Activated CD4-positive, alpha-beta T cell treated with anti-CD3 and anti-CD28 coated beads for 48 hours (primary cell): Measurements from ENCODE around the gene FRMD5.

Source experiments
- DNase-seq: peaks from one replicate; pipeline ENCODE4 v3.0.0-alpha.2; 2020

The FRMD5 gene

DNA sequence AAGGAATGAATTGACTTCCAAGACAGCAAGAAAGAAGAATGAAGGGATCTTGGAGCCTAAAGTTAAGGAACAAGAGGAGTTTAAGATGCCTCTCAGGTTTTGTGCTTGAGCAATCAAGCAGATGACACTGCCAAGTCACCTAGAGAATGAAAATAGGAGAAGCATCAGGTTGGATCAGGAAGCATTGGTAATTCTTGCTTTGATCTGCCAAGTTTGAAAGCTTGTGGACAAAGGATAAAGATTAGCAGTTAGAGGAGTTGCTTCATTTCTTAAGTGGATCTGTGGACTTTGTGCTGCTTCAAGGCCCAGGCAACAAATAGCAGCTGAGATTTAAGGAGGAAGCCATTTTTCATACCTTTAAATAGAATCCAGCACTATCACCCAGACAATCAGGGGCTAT is 35.6 kb downstream of the FRMD5 start:
- no peak for DNase-seq

DNA sequence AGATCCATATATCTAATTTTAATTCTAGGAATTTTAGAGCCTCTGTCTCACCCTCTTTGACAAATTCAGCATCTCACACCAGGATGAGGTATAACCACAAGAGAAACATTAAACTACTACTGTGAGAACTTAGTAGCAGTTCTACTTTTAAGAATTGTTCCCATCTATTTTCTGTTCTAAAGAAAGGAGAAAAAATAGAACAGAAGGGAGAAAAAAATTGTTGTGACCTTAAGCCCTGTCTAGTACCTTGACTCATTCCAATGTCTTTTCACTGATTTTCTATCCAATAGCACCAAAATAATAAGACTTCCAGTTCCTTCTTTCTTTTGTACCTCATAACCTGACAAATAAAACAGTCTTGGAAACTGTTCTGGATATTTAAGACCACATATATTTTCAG is 37.0 kb downstream of the FRMD5 start:
- DNase-seq = no peak

DNA sequence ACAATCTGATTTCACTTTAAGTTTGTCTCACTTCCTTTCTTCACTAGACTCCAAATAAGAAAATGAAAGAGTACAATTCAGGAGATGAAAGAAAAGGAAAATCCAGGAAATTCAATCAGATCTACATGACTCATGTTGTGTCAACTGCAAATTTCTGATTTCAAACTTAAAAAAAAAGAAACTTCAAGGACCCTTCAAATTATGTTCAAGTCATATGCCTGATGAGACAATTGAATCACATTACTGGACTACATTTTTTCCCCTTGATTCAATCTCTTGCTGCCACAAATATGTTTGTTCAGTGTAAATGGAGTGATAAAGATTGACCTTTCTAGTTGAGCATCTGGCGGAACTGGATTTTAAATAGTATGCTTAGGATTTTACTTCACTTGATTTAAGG is 37.4 kb downstream of the FRMD5 start:
- no peak for DNase-seq

DNA sequence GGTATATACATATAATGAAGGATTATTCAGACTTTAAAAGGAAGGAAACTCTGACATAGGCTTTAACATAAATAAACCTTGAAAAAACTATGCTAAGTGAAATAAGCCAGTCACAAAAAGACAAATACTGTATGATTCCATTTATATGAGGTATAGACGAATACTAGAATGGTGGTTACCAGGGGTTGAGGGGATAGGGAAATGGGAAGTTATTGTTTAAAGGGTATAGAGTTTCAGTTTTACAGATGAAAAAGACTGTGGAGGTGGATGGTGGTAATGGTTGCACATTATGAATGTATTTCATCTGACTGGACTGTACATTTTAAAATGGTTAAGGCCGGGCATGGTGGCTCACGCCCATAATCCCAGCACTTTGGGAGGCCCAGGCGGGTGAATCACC is 41.7 kb downstream of the FRMD5 start:
- DNase-seq = no peak

DNA sequence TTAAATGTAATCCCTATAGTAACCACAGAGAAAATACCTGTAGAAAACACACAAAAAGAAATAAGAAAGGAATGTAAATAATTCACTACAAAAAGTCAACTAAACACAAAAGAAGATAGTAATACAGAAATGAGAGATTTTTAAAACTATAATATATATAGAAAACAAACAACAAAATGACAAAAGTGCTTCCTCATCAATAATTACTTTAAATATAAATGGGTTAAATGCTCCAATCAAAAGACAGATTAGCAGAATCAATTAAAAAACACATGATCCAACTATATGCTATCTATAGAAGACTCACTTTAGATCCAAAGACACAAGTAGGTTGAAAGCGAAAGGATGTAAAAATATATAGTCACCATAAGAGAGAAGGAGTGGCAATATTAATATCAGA is 45.8 kb downstream of the FRMD5 start:
- DNase-seq = no peak

DNA sequence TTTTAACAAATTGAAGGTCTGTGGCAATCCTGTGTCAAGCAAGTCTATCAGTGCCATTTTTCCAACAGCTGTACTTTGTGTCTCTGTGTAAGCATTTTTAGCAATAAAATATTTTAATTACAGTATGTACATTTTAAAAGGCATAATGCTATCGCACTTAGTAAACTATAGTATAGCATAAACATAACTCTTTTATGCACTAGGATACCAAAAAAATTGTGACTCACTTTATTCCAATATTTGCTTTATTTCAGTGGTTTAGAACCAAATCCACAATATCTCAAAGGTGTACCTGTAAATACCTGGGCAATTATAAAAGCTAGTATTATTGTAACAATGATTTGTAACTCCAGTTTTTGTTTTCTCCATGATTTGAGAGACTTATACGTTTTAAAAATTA is 46.5 kb downstream of the FRMD5 start:
- no peak for DNase-seq

DNA sequence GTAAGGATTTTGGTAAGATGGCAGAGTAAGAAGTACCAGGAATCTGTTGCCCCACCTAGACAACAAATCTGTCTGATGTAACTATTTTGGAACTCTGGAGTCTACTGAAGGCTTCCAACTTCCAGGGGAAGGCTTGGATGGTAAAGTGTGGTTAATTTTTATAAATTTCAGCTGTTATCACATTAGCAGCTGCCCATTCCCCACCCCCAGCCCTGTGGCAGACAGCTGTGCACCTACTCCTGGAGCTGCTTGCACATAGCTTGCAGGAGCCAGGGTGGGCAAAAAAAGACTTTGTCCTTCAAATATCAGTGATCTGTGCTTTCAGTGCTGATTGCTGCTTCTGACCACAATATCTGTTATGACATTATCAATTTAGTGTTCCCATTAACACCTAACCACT is 47.4 kb downstream of the FRMD5 start:
- no peak for DNase-seq

DNA sequence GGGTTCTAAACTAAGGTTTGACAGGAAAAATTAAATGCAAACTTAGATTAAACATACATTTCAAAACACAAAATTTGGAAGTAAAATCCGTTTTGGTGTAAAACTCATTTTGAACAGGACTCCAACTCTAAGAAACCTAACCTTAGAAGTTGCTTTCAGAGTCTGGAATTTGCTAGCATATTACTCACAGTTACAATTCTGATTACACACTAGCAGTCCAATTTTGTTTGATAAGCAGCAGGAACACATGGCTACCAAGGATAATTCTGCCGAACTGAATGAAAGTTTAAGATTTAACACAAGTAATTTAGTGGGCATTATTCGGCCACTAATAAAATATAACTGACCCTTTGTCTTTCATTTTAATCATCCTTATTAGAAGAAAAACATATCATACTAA is 49.6 kb downstream of the FRMD5 start:
- no peak for DNase-seq

DNA sequence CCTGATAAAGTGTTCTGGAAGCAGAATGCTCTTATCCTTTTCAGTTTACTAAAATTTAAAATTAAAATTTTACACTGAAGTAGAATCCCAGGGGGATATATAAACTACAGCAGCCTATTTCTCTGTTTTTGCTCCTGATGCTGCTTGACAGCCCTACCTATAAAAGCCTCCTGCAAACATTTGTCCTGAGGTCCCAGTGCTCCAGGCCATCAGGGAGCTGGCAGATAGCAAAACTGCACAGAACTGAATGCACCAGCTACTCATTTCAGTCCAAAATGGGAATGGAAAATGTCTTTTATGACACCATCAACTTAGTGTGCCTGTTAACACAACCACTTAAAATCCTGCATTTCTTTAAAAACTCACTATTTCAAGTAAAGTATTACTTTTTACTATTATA is 50.1 kb downstream of the FRMD5 start:
- no peak for DNase-seq

DNA sequence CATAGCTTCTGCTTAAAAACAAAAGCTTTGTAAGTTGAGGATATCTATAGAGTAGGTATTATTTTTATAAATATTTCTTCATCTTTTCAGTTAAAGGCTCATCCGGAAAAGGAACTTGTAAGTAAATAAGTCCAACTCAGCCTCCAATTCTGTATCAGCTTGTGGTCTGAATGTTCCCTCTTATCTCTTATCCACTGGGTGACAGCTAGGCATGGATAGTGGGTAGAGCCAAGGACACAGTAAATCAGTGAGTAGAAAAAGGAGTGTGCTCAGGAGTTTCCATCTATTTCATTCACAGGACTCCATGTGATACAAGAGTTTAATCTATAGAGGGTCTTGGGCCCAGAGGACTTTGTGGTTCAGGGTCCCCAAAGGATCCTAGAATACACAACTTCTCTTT is 50.9 kb downstream of the FRMD5 start:
- no peak for DNase-seq

DNA sequence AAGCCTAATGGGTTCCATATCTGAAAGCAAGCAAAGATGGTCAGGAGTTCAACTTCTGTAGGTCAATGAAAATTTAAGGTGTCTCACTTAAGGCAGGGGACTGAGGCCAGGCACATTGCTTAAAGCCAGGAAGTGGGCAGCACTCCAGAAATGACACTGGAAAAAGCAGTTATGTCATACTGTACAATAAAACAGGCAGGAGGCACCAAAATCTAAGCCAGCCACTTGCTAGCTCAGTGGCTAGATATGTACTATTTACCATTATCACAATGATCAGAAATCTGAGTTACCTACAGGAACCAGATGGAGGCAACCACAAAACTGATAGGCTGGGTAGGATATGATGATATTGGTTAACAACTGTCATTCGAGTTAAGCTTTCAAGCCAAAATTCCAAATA is 57.3 kb downstream of the FRMD5 start:
- no peak for DNase-seq

DNA sequence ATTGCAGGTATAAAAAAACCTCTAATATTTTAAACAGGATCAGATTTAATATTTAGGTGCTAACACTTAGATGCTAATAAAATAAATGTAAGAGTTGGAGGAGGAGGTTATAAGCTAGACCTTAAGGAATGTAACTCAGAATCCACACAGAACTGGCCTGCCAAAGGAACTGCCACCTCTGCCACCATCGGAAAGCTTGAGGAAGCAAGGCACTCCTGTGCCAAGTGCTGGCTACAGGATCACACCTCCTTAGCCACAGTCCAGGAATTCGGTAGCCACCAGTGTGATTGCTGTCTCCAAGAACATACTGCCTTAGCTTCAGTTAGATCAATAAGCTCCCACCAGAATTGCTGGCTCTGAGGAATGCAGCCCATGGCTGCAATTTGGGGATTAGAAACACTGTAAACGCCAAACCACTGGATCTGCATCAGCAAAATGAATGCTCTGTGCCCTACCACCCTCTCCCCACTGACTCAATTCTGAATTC is 58.0 kb downstream of the FRMD5 start:
- no peak for DNase-seq

DNA sequence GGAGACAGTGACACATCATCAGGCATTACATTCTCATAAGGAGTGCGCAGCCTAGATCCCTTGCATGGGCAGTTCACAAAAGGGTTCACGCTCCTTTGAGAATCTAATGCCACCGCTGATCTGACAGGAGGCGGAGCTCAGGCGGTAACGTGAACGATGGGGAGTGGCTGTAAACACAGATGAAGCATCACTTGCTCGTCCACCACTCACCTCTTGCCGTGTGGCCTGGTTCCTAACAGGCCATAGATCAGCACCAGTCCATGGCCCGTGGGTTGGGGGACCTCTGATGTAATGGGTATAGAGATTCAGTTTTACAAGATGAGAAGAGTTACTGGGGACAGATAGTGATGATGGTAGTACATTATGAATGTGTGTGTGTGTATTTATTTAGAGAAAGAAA is 63.0 kb downstream of the FRMD5 start:
- no peak for DNase-seq

DNA sequence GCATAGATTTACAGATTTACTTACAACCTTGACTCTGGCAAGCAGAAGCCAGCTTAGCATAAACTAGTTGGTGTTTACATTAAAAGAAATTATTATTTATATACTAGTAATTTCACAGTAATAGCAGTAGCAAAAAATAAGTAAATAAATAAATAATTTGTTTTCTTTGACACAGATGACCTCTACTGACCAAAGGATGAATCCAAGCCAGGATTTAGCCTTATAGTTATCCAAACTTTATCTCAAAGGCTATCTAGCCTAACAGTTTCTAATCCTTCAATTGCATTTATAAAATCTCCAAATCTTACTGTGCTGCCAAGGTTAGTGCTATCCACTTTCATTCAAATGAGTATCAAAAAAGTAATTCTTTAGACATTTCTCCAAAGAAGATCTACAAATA is 64.3 kb downstream of the FRMD5 start:
- DNase-seq = no peak

DNA sequence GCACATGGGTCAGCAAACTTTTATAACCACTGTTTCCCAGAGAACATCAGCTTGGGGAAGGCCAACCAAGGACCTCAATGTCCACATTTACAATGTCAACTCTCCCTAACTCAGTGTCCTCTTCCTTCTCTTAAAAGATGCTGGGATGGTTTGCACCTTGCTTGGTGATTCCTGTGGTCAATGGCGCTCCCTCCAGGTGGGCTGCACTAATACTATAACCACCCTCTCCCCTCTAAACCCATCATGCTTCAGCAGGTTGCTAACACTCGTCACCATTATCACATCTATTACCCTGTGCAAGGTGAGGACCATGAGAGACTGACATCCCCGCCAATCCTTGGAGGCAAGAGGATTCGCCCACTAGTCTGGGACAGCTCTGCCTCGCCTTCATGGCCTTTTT is 65.2 kb downstream of the FRMD5 start:
- no peak for DNase-seq

DNA sequence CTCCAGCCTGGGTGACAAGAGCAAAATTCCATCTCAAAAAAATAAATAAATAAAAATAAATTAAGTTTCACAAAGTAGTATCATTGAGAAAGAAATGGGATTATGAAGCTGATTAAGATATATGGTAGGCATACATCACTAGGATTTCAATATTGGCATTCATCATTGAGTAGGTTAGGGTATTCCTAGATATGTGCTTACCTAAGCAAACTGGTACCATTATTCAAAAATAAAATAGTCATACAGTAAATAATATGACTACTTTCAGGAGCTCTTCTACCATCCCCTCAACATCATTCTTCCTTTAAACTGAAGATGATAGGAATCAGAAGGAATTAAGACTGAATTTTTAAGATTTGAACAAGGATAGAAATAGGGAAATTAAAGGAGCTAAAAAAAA is 66.6 kb downstream of the FRMD5 start:
- no peak for DNase-seq

DNA sequence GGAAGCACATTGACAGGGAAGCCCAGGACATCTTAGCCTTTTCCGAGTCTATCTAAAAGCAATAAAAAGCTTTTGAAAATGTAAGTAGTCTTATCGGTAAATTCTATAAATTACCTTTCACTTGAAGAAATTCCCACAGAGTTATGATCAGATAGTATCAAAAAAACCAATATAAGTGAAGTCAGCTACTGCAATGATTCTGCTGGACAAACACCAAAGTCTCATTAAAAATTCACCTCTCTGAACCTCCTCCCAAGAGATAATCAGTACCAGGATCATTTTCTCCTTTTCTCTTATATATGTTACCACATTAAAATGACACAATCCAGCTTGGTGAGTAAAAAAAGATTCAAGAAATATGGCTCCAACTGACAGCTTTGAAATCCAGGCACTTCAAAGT is 69.2 kb downstream of the FRMD5 start:
- no peak for DNase-seq

DNA sequence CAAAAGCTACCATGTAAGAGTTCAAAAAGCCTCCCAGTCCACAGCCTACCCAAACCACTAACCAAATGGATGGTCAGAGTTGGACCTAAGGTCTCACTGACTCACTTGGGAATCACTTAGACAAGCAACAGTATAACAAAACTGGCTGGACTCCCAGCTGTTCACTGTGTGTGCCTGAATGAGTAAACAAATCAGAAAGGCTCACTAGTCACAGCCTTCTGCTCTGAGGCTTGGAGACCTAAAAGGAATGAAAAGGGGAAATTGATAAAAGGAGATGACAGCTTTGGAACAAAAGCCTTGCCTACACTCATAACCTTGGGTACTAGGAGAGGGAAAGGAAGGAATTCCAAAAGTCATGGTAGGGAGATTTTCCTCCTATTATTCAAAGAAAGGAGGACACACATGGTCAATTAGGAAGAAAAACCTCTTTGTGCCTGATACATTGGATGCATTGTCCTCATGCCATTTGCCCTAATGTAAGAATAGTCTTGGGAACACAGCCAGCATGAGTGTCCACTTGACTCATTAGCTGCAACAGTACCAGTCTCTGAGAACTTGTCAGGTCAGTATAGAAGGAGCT is 92.3 kb downstream of the FRMD5 start:
- DNase-seq = no peak

DNA sequence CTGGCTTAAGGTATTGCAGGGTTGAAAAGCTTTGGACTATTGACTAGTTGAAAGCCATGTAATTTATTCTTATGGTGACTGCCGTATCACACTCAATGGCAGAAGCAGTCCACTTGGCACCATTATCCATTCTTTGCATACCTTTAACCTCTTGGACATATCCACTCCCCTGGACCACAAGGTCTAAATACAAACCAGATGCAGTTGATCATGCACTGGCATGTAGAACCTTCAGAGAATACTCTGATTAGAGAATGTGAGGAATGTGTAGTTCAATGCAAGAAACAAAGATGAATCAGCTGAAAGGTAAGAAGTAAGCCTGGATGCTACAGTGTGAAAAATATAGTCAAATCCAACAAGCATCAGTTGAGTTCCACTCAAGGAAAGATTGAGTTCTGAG is 93.1 kb downstream of the FRMD5 start:
- DNase-seq = no peak

DNA sequence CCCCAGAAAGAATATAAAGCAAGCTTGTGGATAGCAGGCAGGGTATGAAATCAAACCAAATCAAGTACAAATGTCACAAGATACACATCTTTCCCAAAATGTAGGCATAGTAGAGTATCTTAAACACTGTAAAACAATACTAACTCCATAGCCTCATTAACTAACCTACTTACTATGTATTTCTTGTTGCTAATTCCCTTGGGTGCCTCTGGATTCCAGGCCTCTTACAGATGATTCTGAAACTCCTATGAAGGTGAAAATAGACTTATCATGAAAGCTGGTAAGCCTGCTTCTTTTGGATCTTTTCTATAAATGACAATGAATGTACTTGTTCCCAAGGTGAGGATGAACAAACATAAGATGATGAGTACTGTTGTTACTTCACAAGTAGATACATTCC is 93.8 kb downstream of the FRMD5 start:
- DNase-seq = no peak

DNA sequence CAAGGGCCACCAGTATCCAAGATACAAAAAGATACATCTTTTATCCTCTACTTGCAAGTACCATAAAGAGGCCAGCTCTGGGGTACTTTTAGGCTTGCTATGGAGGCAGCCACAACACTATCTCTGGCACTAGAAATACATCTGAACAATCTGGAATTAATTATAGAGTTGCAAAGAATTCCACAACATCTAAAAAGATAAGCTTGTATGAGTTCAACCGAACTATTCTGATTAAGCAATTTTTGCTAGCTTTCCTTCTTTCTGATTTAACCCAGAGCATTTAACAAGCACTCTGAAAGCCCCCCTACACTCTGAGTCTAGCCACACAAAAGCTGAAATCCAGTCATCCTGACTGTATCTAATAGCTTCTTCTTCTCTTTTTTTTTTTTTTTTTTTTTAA is 95.4 kb downstream of the FRMD5 start:
- no peak for DNase-seq

DNA sequence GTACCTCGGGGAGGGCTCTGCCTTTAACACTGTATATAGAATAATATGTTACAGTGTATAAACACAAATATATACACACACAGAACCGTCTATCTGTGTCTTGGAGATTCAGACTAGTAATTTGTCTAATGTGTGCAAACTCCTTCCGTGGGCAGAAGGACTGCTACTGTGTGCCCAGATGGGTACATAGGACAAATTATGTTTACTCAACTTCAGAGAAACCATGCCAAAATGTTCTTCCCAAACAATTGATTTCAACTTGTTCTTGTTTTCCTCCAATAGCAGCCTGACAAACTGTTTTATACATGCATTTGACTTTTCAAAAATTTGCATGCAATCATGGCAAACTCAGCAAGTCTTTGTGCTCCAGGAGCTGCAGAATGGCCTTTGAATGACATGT is 97.5 kb downstream of the FRMD5 start:
- no peak for DNase-seq

DNA sequence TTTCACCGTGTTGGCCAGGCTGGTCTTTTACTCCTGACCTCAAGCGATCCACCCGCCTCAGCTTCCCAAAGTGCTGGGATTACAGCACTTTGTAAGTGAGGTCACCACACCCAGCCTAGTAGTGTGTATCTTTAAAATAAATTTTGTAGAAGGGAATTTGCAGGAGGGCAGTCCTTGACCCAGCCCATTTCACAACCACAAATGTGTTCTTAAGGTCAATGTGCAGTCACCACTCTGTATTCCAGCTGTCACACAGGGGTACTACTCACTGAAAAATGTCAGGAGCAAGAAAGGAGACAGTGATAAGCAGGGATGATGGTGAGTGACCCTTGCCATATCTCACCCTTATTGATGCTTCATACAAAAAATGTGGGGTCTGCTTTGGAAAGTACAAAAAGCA is 98.5 kb downstream of the FRMD5 start:
- DNase-seq = no peak

DNA sequence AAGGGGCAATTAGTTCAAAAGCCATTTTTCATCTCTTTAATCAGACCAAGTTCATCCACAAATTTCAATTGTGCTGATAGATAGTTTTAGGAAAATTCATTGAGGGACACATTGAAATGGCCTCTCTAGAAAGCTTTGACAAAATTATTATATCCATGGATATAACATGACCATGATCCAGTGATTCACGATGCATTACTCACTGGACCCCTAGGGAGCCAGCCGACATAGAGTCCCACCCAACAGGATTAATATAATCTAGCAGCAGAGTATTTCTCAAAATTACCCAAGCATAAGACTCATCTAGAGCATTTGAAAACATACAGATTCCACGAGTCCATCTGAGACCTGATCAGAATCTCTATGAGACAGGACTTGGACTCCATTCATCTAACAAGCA is 100.3 kb downstream of the FRMD5 start:
- no peak for DNase-seq

DNA sequence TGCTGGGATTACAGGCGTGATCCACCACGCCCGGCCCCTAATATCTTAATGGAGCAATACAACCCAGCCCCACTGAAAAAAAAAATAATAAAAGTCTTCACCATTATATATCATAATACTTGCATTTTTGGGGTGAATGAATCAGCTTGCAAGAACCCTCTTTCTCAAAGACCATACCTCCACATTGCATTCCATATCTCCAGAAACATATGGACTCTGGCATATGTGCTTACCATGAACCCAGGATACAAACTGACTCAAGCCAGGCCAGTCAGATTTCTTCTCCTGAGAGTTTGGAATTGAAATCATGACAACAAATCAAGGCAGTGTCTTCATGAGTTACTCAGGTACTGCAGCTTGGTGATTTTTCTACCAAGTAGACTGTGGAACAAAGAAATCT is 101.2 kb downstream of the FRMD5 start:
- DNase-seq = no peak

DNA sequence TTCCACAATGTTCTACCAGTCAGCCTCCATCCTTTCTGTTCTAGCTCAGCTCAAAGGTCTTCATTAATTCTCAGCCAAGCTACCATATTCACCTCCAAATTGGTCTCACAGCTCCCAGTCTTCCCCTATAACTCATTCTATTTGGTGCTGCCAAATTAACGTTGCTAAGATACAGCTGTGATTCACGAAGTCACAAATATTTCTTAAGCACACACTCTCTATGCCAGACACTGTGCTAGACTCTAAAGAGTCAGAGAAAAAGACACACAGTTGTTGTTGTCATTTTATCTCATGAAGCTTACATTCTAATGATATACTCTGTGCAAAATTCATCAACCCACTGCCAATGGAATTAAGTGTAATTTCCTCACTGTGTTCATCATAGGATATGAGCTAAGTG is 102.8 kb downstream of the FRMD5 start:
- DNase-seq = no peak
